Bone marrow (tissue), 2 donors: ENCODE data around the gene ICAM2.
"Not testable (repeated sequence)": the region's sequence is repeated elsewhere in the genome, so short reads cannot be mapped to it uniquely, and the experiment has no call there.

Experiments used
- DNase-seq, 2 donors: peaks; one replicate each; lab custom pipeline; 2025; lab: John Stamatoyannopoulos, UW

Gene ICAM2

DNA sequence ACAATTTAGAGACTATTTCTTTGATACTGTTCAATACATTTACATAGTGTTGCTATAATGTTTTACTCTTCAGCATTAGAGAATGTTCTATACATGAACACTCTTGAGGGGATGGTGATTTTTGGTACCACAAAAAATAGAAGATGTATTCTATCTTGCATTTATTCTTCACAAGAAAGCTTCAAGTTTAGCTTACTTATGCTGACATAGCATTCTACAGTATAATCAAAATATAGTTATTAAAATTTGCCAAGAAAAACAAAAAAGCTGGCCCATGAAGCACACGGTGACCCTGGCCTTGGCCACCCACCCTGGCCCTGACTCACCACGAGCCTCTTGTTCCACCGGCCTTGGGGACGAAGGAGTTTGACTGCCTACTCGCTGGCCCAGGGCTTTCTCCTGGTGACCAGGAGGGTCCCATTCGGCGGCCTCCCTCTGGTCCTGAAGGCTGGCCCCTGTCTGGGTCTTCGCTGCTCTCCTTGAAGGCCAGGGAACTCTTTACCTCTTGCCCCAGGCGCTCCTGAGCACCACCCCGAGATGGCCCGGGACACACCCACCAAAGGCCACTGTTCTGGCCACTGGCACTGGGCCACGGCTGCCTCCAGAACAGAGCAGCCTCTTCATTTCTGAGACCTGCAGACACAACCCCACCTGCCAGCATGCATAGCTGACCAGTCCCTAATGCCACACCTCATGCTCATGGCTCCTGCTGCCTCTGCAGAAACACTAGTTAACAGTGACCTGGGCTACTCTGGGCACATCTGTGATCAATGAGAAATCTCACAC, 22.5 kb upstream of the ICAM2 start:
- DNase-seq, result no peak

- no peak for DNase-seq
These were observed 21.5 kb upstream of the ICAM2 start for GRCh38 chr17:64041912-64042311.

GRCh38 chr17:64040206-64040605, 19.8 kb upstream of the ICAM2 start:
- no peak for DNase-seq

GRCh38 chr17:64039106-64039400, 18.6 kb upstream of the ICAM2 start:
- no peak for DNase-seq

DNA sequence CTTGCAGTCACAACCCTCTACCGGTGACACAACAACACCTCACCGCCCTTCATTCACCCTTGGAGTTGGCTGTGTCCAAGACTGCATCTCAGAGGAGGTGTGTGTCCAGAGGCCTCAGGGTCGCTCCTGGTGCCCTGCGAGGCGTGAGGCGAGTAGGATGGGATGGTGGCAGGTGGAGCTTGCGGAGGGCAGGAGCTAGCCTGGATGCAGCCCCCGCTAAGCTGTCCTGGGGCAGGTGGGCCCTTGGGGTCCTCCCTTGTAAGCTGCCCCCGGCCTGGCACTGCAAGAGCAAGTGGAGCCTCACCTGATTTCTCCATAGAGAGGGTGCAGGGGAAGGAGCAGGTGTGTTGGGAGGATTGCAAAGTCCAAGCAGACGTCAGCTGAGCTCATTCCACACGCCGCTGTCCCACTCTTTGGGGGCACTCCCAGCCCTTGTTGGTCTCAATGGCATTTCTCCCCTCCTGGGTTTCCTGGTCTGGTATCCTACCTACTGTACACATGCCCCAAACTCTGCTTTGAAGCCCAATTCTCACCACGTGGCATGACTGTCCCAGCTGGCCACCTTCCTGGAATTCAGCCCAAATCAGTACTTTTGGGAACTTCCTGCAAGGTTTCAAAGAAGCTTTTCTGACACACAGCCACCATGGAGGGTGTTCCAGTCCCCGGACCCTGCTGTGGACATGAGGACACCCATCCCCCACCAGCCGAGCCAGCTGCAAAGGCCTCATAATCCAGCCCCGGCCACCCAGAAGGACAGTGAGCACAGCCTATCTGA, 18.1 kb upstream of the ICAM2 start:
- no peak for DNase-seq

- DNase-seq, result no peak
These were observed 17.4 kb upstream of the ICAM2 start for GRCh38 chr17:64037802-64038201.

DNA sequence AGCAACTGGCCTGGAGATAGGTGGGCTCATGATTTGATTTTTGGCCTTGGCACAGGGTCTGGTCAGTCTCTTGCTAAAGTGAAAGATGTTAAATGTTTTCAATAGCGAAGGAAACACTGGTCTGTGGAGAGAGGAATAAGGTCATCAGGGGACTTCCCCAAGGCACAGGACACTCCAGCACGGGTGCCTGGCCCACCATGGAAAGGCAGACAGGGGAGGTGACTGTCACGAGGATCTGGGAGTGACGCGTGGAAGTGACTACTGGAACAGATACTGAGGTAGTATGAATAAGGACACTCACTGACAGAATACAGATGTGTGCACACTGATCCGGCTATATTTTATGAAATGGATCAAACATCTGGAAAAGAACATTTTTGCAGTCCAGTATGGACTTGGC, 16.7 kb upstream of the ICAM2 start:
- no peak for DNase-seq

DNA sequence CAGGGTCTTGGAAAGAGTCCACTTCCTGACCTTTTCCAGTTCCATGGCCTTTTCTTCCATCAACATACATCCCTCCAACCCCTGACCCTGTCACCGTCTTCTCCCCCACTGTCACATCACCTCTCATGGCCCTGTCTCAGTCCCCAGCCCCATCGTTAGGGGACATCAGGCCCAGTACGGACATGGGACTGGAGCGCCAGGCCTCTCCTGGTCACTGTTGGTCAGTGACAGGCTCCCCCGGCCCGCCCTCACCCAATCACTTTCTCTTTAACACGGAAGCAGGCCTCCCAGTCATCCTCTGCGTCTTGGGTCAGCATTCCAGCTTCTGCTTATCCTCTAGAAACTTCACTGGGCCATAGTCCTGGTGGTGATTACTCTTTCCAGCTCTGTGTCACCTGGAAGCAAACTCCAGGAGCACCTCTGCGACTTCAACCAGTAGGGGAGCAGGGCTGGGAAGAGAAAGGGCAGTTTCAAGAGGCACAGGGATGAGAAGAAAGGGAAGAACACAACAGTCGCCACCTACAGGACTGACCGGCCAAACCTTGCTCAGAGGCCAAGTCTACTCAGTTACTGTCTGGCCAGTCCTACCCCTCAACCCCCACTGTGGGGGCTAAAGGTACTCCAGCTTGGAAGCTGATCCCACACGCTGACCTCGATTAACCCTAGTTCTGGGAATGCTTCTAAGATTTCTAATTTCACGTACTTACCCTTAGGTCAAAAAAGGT, 15.9 kb upstream of the ICAM2 start:
- no peak for DNase-seq

DNA sequence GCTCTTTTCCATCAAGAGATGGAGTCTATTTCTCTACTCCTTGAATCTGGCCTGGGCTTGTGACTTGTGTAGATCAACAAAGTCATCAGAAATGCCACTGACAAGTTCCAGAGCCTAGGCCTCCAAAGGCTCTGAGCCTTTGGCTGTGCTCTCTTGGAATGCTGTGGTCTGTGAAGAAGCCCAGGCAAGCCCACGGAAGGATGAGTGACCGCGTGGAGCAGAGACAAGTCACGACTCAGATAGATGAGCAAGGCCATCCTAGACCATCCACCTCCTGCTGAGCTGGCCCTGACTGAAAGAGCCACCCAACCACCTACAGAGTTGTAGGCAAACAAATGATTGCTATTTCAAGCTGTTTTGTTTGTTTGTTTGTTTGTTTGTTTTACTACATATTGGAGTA, 11.6 kb upstream of the ICAM2 start:
- DNase-seq, result no peak

DNA sequence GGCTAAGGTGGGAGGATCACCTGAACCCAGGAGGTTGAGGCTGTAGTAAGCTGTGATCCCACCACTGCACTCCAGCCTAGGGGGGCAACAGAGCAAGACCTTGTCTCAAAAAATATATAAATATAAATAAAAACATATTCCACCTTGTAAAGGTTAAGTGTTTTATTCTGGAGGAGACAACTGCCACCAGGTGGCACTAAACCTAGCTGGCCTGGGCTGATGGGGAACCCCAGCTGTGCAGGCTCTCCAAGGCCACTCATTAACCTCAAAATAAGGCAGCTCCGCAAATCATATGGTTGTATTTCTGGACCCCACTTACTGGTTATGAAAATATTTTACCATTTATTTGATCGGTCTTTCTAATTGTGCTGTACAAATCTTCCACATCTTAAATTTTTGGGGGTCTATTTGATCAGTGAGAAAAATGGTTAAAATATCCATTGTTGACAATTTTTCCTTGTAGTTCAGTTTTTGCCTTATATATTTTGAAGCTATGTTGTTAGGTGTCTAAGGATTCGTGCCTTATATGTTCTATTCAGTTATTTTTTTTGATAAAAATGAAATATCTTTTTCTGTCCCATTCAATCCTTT, 8.5 kb upstream of the ICAM2 start:
- DNase-seq, result peak; percentile 11 to 32

GRCh38 chr17:64025732-64026294, 5.4 kb upstream of the ICAM2 start:
- peak; percentile 60 to 93 for DNase-seq

- DNase-seq, result no peak
These were observed 4.6 kb upstream of the ICAM2 start for GRCh38 chr17:64024781-64025731.

DNA sequence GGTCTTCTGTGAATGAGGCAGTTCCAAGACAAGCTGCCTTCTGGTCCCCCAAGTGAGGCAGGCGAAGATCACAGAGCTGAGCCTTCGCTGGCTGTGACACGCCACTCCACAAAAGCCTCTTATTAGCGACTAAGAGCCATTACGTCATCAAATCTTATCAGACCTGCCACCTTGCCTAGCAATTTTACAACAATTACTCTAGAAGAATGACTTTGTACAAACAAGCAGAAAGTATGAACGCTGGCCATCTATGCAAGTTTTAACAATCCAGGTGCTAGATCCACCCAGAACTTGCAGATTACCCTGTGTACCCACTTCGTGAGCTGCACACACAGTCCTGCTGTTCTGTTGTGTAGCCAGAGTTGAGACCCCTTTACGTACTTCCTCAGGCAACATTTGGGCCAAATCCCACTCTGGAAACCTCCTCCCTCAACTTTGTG, 3.8 kb upstream of the ICAM2 start:
- DNase-seq, result no peak

DNA sequence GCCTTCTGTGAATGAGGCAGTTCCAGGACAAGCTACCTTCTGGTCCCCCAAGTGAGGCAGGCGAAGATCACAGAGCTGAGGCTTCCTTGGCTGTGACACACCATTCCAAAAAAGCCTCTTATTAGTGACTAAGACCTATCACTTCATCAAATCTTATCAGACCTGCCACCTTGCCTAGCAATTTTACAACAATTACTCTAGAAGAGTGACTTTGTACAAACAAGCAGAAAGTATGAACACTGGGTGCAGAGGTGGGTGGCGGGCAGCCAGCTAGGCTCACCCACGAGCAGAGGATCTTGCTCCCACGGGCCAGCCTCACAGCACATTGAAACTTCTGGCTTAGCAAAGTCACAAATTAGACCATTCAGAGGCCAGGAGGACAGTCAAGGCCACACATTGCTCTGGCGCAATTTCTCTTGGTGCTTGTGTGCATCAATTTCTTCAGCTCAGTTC, 2.2 kb upstream of the ICAM2 start:
- peak in 1 of 2 donors; percentile 17 for DNase-seq

DNA sequence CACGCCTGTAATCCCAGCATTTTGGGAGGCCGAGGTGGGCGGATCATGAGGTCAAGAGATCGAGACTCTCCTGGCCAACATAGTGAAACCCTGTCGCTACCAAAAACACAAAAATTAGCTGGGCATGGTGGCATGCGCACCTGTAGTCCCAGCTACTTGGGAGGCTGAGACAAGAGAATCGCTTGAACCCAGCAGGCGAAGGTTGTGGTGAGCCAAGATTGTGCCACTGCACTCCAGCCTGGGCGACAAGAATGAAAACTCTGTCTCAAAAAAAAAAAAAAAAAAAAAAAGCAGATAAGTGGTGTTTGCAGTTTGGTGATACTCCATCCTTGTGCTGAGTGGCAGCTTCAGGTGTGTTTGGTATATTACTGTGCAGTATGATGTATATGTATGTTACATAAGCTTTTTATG, 877 bp downstream of the ICAM2 start:
- not testable (repeated sequence) for DNase-seq

DNA sequence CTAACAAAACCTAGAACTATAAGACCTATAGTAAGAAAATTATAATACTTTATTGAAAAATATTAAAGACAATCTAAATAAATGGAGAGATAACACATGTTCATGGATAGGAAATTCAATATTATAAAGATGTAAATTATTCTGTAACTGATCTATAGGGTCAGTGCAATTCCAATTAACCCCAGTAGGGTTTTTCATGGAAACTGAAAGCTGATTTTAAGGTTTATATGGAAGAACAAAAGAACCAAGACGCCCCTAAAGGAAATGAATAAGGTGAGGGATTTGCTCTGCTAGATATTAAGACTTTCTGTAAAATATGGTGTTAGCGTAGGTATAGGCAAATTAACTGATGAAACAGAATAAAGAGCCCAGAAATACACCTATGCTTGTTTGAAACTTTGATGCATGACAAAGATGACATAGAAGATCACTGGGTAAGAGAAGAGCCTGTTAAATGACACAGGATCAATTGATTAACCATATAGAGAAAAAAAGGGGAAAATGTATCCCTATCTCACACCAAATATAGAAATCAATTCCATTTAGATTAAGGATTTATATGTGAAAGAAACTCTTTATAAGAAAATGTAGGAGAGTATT, 3.0 kb downstream of the ICAM2 start:
- DNase-seq, result no peak

- DNase-seq, result no peak
These were observed 3.5 kb downstream of the ICAM2 start for GRCh38 chr17:64016974-64017373.

GRCh38 chr17:64016231-64016784, 4.1 kb downstream of the ICAM2 start:
- DNase-seq, result no peak

- DNase-seq, result no peak
These were observed 5.0 kb downstream of the ICAM2 start for GRCh38 chr17:64015447-64015846.
